OCI-LY3 (cell line): ENCODE results near the gene ACTL6B.
"Not testable (repeated sequence)": the region's sequence is repeated elsewhere in the genome, so short reads cannot be mapped to it uniquely, and the experiment has no call there.

Experiments
- H2AFZ ChIP-seq: fragments of 200-600, 300-600 bp; shearing (Covaris generic); 2 replicates; pipeline ENCODE4 v1.6.0; 2014; ENCODE audit warnings: antibody characterized with exemption, low read depth, low read length
- H3K27ac ChIP-seq: fragments of 200-600, 300-600 bp; sonication (generic); 2 replicates; pipeline ENCODE4 v1.5.1; 2014; ENCODE audit warnings: mild to moderate bottlenecking, low read length, moderate library complexity, mixed read lengths
- H3K27me3 ChIP-seq: fragments of 200-600, 300-600 bp; sonication (generic); 2 replicates; pipeline ENCODE4 v1.6.1; 2014; ENCODE audit warnings: low read depth, low read length, mixed read lengths
- H3K36me3 ChIP-seq: fragments of 200-600, 300-600 bp; sonication (generic); replicated peaks from 2 replicates; pipeline ENCODE3; 2014; ENCODE audit warnings: low read depth, low read length, mixed read lengths
- H3K4me1 ChIP-seq: fragments of 300-600, 200-600 bp; sonication (generic); 2 replicates; pipeline ENCODE4 v1.6.1; 2014; ENCODE audit warnings: low read length, mixed read lengths
- H3K4me2 ChIP-seq: fragments of 200-600, 300-600 bp; sonication (generic); 2 replicates; pipeline ENCODE4 v1.6.1; 2014; ENCODE audit warnings: low read length, mixed read lengths
- H3K4me3 ChIP-seq: fragments of 300-600, 200-600 bp; sonication (generic); 2 replicates; pipeline ENCODE4 v1.5.1; 2014; ENCODE audit warnings: antibody characterized with exemption, mild to moderate bottlenecking, low read length, moderate library complexity
- H3K79me2 ChIP-seq: fragments of 300-600, 200-600 bp; shearing (Covaris generic); 2 replicates; pipeline ENCODE4 v1.6.1; 2014; ENCODE audit warnings: mild to moderate bottlenecking, low read length, mixed read lengths
- H3K9ac ChIP-seq: fragments of 300-600, 200-600 bp; shearing (Covaris generic); 2 replicates; pipeline ENCODE4 v1.6.0; 2014; ENCODE audit warnings: mild to moderate bottlenecking, low read length, moderate library complexity
- H3K9me3 ChIP-seq: fragments of 200-600, 300-600 bp; shearing (Covaris generic); 2 replicates; pipeline ENCODE4 v1.6.1; 2014; ENCODE audit warnings: low read length, mixed read lengths; ENCODE audit not compliant: insufficient read depth
- H4K20me1 ChIP-seq: fragments of 200-600, 300-600 bp; sonication (generic); 2 replicates; pipeline ENCODE4 v1.6.1; 2016; ENCODE audit warnings: low read length, mixed read lengths; ENCODE audit not compliant: insufficient read depth
- EZH2phosphoT487 ChIP-seq: fragments of 200-600 bp; shearing (Covaris generic); IDR thresholded peaks from 2 replicates; pipeline ENCODE4 v1.6.1; 2018; ENCODE audit warnings: antibody characterized with exemption, mixed run types, low read depth
- TF ChIP-seq, protein P1 (sequence below): fragments of 200-600, 300-600 bp; sonication (generic); IDR thresholded peaks from 2 replicates; pipeline ENCODE4 v1.5.1; 2014; ENCODE audit warnings: antibody characterized with exemption, low read length, low read depth

ACTL6B gene

GRCh38 chr7:100668069-100668449 is 11.8 kb upstream of the ACTL6B start:
- Histone ChIP-seq H3K36me3 (no peaks in the 10 kb centered on the region), H3K9me3 (no peaks in the 10 kb centered on the region), H4K20me1 (no peaks in the 10 kb centered on the region), H3K27ac (no peak overlapping the region), H3K79me2 (no peaks in the 10 kb centered on the region), H3K27me3 (no peaks in the 10 kb centered on the region; the same call in 1 of the 2 replicates), H3K4me1 (no peaks in the 10 kb centered on the region), H2AFZ (no peak overlapping the region), H3K9ac (no peak overlapping the region), H3K4me3 (no peak overlapping the region), H3K4me2 (no peak overlapping the region)
- TF ChIP-seq EZH2phosphoT487, result no peak
- TF ChIP-seq, protein P1, sequence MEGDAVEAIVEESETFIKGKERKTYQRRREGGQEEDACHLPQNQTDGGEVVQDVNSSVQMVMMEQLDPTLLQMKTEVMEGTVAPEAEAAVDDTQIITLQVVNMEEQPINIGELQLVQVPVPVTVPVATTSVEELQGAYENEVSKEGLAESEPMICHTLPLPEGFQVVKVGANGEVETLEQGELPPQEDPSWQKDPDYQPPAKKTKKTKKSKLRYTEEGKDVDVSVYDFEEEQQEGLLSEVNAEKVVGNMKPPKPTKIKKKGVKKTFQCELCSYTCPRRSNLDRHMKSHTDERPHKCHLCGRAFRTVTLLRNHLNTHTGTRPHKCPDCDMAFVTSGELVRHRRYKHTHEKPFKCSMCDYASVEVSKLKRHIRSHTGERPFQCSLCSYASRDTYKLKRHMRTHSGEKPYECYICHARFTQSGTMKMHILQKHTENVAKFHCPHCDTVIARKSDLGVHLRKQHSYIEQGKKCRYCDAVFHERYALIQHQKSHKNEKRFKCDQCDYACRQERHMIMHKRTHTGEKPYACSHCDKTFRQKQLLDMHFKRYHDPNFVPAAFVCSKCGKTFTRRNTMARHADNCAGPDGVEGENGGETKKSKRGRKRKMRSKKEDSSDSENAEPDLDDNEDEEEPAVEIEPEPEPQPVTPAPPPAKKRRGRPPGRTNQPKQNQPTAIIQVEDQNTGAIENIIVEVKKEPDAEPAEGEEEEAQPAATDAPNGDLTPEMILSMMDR, result no peak

GRCh38 chr7:100667331-100668068 is 11.3 kb upstream of the ACTL6B start:
- H3K27me3 ChIP-seq, result no peaks in the 10 kb centered on the region; the same call in 1 of the 2 replicates
- H3K36me3 ChIP-seq, result no peaks in the 10 kb centered on the region
- TF ChIP-seq EZH2phosphoT487, result no peak
- TF ChIP-seq, protein P1, result no peak
- H3K4me3 ChIP-seq, result no peak overlapping the region
- no peaks in the 10 kb centered on the region for H3K79me2 ChIP-seq
- no peak overlapping the region for H2AFZ ChIP-seq
- H3K4me2 ChIP-seq, result no peak overlapping the region
- H4K20me1 ChIP-seq, result no peaks in the 10 kb centered on the region
- no peaks in the 10 kb centered on the region for H3K4me1 ChIP-seq
- no peaks in the 10 kb centered on the region for H3K9me3 ChIP-seq
- no peak overlapping the region for H3K27ac ChIP-seq
- H3K9ac ChIP-seq, result no peak overlapping the region

DNA sequence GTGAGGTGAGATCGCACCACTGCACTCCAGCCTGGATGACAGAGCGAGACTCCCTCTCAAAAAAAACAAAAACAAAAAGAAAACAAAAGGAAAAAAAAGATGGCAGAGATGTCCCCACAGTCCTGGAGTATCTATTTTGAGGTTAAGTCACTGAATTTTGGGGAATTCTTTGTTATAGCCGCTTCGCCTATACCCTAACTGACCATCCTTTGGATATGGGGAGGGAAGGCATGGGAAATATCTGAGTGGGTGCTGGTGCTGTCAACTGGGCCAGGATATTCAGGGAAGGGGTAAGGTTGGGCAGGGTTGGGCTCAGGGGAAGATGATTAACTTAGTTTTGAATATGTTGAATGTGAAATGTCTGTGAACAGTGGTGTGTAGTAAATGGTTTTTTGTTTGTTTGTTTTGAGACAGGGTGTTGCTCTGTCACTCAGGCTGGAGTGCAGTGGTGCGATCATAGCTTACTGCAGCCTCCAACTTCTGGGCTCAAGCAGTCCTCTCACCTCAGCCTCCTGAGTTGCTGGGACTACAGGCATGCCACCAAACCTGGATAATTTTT is 9.0 kb upstream of the ACTL6B start:
- no peaks in the 10 kb centered on the region for H3K36me3 ChIP-seq
- H3K9ac ChIP-seq, result no peak overlapping the region
- H3K27me3 ChIP-seq, result no peaks in the 10 kb centered on the region; the same call in 1 of the 2 replicates
- TF ChIP-seq, protein P1, result no peak
- TF ChIP-seq EZH2phosphoT487, result no peak
- no peaks in the 10 kb centered on the region for H3K79me2 ChIP-seq
- no peak overlapping the region for H3K4me3 ChIP-seq
- H3K9me3 ChIP-seq, result no peaks in the 10 kb centered on the region
- no peak overlapping the region for H2AFZ ChIP-seq
- H3K4me1 ChIP-seq, result no peaks in the 10 kb centered on the region
- no peak overlapping the region for H3K4me2 ChIP-seq
- H3K27ac ChIP-seq, result no peak overlapping the region
- H4K20me1 ChIP-seq, result no peaks in the 10 kb centered on the region

GRCh38 chr7:100662194-100662776 is 6.0 kb upstream of the ACTL6B start:
- not testable (repeated sequence) for H3K79me2 ChIP-seq, H3K27me3 ChIP-seq, H3K4me2 ChIP-seq, H3K27ac ChIP-seq, H3K9me3 ChIP-seq, H3K4me1 ChIP-seq, H2AFZ ChIP-seq, H3K36me3 ChIP-seq, H3K4me3 ChIP-seq, H4K20me1 ChIP-seq, H3K9ac ChIP-seq
